Suprapubic skin (tissue), 4 donors: ENCODE measurements around the gene CLEC2D.

Source experiments
- CTCF ChIP-seq, 2 donors: fragments of 200-600 bp in 1 of 2; fragments of 450-650 bp in 1 of 2; sonication (generic) in 1 of 2; IDR thresholded peaks; one replicate each; pipeline ENCODE4 v1.5.1; 2016 to 2019; ENCODE audit warnings: antibody characterized with exemption in 2 of 2, mild to moderate bottlenecking in 1 of 2, moderate library complexity in 1 of 2
- POLR2A ChIP-seq, 2 donors: fragments of 450-650 bp; IDR thresholded peaks; one replicate each; pipeline ENCODE4 v1.6.1; 2017; ENCODE audit warnings: antibody characterized with exemption in 2 of 2, mild to moderate bottlenecking in 2 of 2, moderate library complexity in 2 of 2
- POLR2AphosphoS5 ChIP-seq, 3 donors: sonication (generic); formaldehyde crosslinking; IDR thresholded peaks; one replicate each; pipeline ENCODE4 v1.6.1; 2017; ENCODE audit warnings: antibody characterized with exemption in 3 of 3

DNA sequence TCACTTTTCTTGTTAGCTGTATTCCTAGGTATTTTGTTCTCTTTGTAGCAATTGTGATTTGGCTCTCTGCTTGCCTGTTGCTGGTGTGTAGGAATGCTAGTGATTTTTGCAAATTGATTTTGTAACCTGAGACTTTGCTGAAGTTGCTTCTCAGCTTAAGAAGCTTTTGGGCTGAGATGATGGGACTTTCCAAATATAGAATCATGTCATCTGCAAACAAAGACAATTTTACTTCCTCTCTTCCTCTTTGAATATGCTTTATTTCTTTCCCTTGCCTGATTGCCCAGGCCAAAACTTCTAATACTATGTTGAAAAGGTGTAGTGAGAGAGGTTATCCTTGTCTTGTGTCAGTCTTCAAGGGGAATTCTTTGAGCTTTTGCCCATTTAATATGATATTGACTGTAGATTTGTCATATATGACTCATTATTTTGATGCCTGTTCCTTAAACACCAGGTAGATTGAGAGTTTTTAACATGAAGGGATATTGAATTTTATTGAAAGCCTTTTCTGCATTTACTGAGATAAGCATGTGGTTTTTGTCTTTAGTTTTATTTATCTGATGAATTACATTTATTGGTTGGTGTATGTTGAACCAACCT lies 36.7 kb downstream of the CLEC2D start:
- TF ChIP-seq CTCF (IDR thresholded peaks at IDR 0.05) = no peak
- TF ChIP-seq POLR2AphosphoS5 (IDR thresholded peaks at IDR 0.05) = no peak
- TF ChIP-seq POLR2A (IDR thresholded peaks at IDR 0.05) = no peak
